ENCODE data around the gene MORN5. TPM values are rescaled to one million over a fixed set of nuclear protein-coding genes. Genes with fewer than 3 reads are reported as not detected.

The MORN5 gene
- total RNA-seq, 2 donors from 2014 or later, result not detected

- Mint-ChIP-seq H3K36me3 (ENCODE audit: insufficient read depth in 2 of 2) (no peaks in the 10 kb centered on the region), H3K4me1 (ENCODE audit: low read depth) (no peaks in the 10 kb centered on the region), H3K9me3 (no peaks in the 10 kb centered on the region), H3K27me3 (ENCODE audit: low read depth) (peaks cover 9% of the 10 kb centered on the region), H3K27ac (no peak overlapping the region), H3K4me3 (no peak overlapping the region)
- DNase-seq, result no peak
- no peak for ATAC-seq (replicated peaks in 1 of 2)
Observed at GRCh38 chr9:122119721-122120120, 40.0 kb upstream of the MORN5 start.

- no peak overlapping the region for H3K4me3 Mint-ChIP-seq
- H3K27ac Mint-ChIP-seq, result no peak overlapping the region
- DNase-seq, result no peak
- no peaks in the 10 kb centered on the region for H3K9me3 Mint-ChIP-seq
- H3K36me3 Mint-ChIP-seq (ENCODE audit: insufficient read depth in 2 of 2), result no peaks in the 10 kb centered on the region
- no peaks in the 10 kb centered on the region for H3K4me1 Mint-ChIP-seq (ENCODE audit: low read depth)
- peaks cover 17% of the 10 kb centered on the region for H3K27me3 Mint-ChIP-seq (ENCODE audit: low read depth)
- ATAC-seq (replicated peaks in 1 of 2), result no peak
Observed at GRCh38 chr9:122120316-122121071, 39.2 kb upstream of the MORN5 start.

GRCh38 chr9:122121391-122121790 is 38.3 kb upstream of the MORN5 start:
- H3K9me3 Mint-ChIP-seq, result no peaks in the 10 kb centered on the region
- no peak for DNase-seq

GRCh38 chr9:122121931-122122330 is 37.8 kb upstream of the MORN5 start:
- H3K27ac Mint-ChIP-seq, result no peak overlapping the region
- no peak for ATAC-seq (replicated peaks in 1 of 2)
- no peaks in the 10 kb centered on the region for H3K9me3 Mint-ChIP-seq
- peaks cover 11% of the 10 kb centered on the region for H3K4me1 Mint-ChIP-seq (ENCODE audit: low read depth)
- H3K36me3 Mint-ChIP-seq (ENCODE audit: insufficient read depth in 2 of 2), result peaks cover 0 to 2% of the 10 kb centered on the region in 2 donors
- DNase-seq, result no peak
- peaks cover 29% of the 10 kb centered on the region for H3K27me3 Mint-ChIP-seq (ENCODE audit: low read depth)
- no peak overlapping the region for H3K4me3 Mint-ChIP-seq

More at GRCh38 chr9:122121391-122121790, 38.3 kb upstream of the MORN5 start:
- H3K36me3 Mint-ChIP-seq (ENCODE audit: insufficient read depth in 2 of 2), result peaks cover 0 to 2% of the 10 kb centered on the region in 2 donors
- no peak overlapping the region for H3K4me3 Mint-ChIP-seq
- no peak overlapping the region for H3K27ac Mint-ChIP-seq
- H3K27me3 Mint-ChIP-seq (ENCODE audit: low read depth), result peaks cover 26% of the 10 kb centered on the region
- ATAC-seq (replicated peaks in 1 of 2), result no peak
- peaks cover 8% of the 10 kb centered on the region for H3K4me1 Mint-ChIP-seq (ENCODE audit: low read depth)

- Mint-ChIP-seq H3K27ac (no peak overlapping the region), H3K36me3 (ENCODE audit: insufficient read depth in 2 of 2) (peaks cover 0 to 2% of the 10 kb centered on the region in 2 donors), H3K4me1 (ENCODE audit: low read depth) (peaks cover 11% of the 10 kb centered on the region), H3K4me3 (no peak overlapping the region), H3K27me3 (ENCODE audit: low read depth) (peaks cover 33% of the 10 kb centered on the region), H3K9me3 (no peaks in the 10 kb centered on the region)
- DNase-seq (no peak), ATAC-seq (replicated peaks in 1 of 2) (no peak)
Observed at GRCh38 chr9:122122468-122122867, 37.2 kb upstream of the MORN5 start.

- Mint-ChIP-seq H3K36me3 (ENCODE audit: insufficient read depth in 2 of 2) (peaks cover 0 to 2% of the 10 kb centered on the region in 2 donors), H3K4me3 (no peak overlapping the region), H3K4me1 (ENCODE audit: low read depth) (peaks cover 11% of the 10 kb centered on the region), H3K9me3 (no peaks in the 10 kb centered on the region), H3K27ac (no peak overlapping the region), H3K27me3 (ENCODE audit: low read depth) (peaks cover 35% of the 10 kb centered on the region)
- ATAC-seq (replicated peaks in 1 of 2), result peak; percentile 57 to 58
- peak; percentile 73 to 81 for DNase-seq
Observed at GRCh38 chr9:122122903-122123632, 36.6 kb upstream of the MORN5 start.

- Mint-ChIP-seq H3K4me1 (ENCODE audit: low read depth) (peaks cover 11% of the 10 kb centered on the region), H3K27ac (no peak overlapping the region), H3K27me3 (ENCODE audit: low read depth) (peaks cover 35% of the 10 kb centered on the region), H3K4me3 (no peak overlapping the region), H3K9me3 (no peaks in the 10 kb centered on the region), H3K36me3 (ENCODE audit: insufficient read depth in 2 of 2) (peaks cover 0 to 2% of the 10 kb centered on the region in 2 donors)
- DNase-seq (no peak), ATAC-seq (replicated peaks in 1 of 2) (no peak)
Observed at GRCh38 chr9:122124048-122124447, 35.7 kb upstream of the MORN5 start.

- peaks cover 11% of the 10 kb centered on the region for H3K4me1 Mint-ChIP-seq (ENCODE audit: low read depth)
- no peaks in the 10 kb centered on the region for H3K9me3 Mint-ChIP-seq
- ATAC-seq (replicated peaks in 1 of 2), result no peak
- H3K4me3 Mint-ChIP-seq, result no peak overlapping the region
- no peak overlapping the region for H3K27ac Mint-ChIP-seq
- H3K36me3 Mint-ChIP-seq (ENCODE audit: insufficient read depth in 2 of 2), result peaks cover 0 to 2% of the 10 kb centered on the region in 2 donors
- H3K27me3 Mint-ChIP-seq (ENCODE audit: low read depth), result peaks cover 35% of the 10 kb centered on the region
- DNase-seq, result no peak
Observed at GRCh38 chr9:122124528-122124927, 35.2 kb upstream of the MORN5 start.

- Mint-ChIP-seq H3K9me3 (no peaks in the 10 kb centered on the region), H3K27me3 (ENCODE audit: low read depth) (peaks cover 35% of the 10 kb centered on the region), H3K4me1 (ENCODE audit: low read depth) (peaks cover 11% of the 10 kb centered on the region), H3K4me3 (peak overlapping the region; percentile 3 to 51), H3K36me3 (ENCODE audit: insufficient read depth in 2 of 2) (peaks cover 0 to 2% of the 10 kb centered on the region in 2 donors), H3K27ac (no peak overlapping the region)
- DNase-seq (peak; percentile 78 to 87), ATAC-seq (replicated peaks in 1 of 2) (peak; percentile 84 to 87)
Observed at GRCh38 chr9:122125158-122125508, 34.6 kb upstream of the MORN5 start.

GRCh38 chr9:122125509-122126330 is 34.0 kb upstream of the MORN5 start:
- peaks cover 11% of the 10 kb centered on the region for H3K4me1 Mint-ChIP-seq (ENCODE audit: low read depth)
- no peak overlapping the region for H3K27ac Mint-ChIP-seq
- H3K4me3 Mint-ChIP-seq, result peak overlapping the region; percentile 33 to 88
- no peaks in the 10 kb centered on the region for H3K9me3 Mint-ChIP-seq
- H3K27me3 Mint-ChIP-seq (ENCODE audit: low read depth), result peaks cover 37% of the 10 kb centered on the region
- DNase-seq (no peak), ATAC-seq (replicated peaks in 1 of 2) (peak; percentile 6 to 12)
- peaks cover 0 to 2% of the 10 kb centered on the region in 2 donors for H3K36me3 Mint-ChIP-seq (ENCODE audit: insufficient read depth in 2 of 2)

GRCh38 chr9:122126331-122127261 is 33.1 kb upstream of the MORN5 start:
- Mint-ChIP-seq H3K4me3 (peak overlapping the region; percentile 33 to 88), H3K36me3 (ENCODE audit: insufficient read depth in 2 of 2) (peaks cover 0 to 2% of the 10 kb centered on the region in 2 donors), H3K27me3 (ENCODE audit: low read depth) (peaks cover 45% of the 10 kb centered on the region), H3K27ac (no peak overlapping the region), H3K4me1 (ENCODE audit: low read depth) (peaks cover 11% of the 10 kb centered on the region), H3K9me3 (no peaks in the 10 kb centered on the region)
- ATAC-seq (replicated peaks in 1 of 2), result no peak
- no peak for DNase-seq

- H3K27me3 Mint-ChIP-seq (ENCODE audit: low read depth), result peaks cover 45% of the 10 kb centered on the region
- no peak overlapping the region for H3K4me3 Mint-ChIP-seq
- H3K36me3 Mint-ChIP-seq (ENCODE audit: insufficient read depth in 2 of 2), result peaks cover 0 to 2% of the 10 kb centered on the region in 2 donors
- no peaks in the 10 kb centered on the region for H3K9me3 Mint-ChIP-seq
- no peak overlapping the region for H3K27ac Mint-ChIP-seq
- DNase-seq, result no peak
- ATAC-seq (replicated peaks in 1 of 2), result no peak
- H3K4me1 Mint-ChIP-seq (ENCODE audit: low read depth), result peaks cover 11% of the 10 kb centered on the region
Observed at GRCh38 chr9:122127396-122127798, 32.3 kb upstream of the MORN5 start.

Measured in activated T-cell treated with anti-CD3 and anti-CD28 coated beads, Interleukin-2, amount 50 U/mL, for 72 hours (primary cell).